Activated CD4-positive, alpha-beta T cell treated with anti-CD3 and anti-CD28 coated beads, Interleukin-2, amount 10 ng/mL, durations not matched to agents 7 days and 5 days (primary cell): ENCODE results near the gene TMA7. TPM values are rescaled to one million over a fixed set of nuclear protein-coding genes. Genes with fewer than 3 reads are reported as not detected.
A peak's percentile ranks its signal among the peaks of the same experiment; 100 is the strongest.
"Not testable (repeated sequence)": the region's sequence is repeated elsewhere in the genome, so short reads cannot be mapped to it uniquely, and the experiment has no call there.

ENCODE experiments used
- CTCF ChIA-PET: fragments of 350-600 bp; sonication (Branson Sonifier 250); formaldehyde crosslinking; loops from one replicate; lab custom pipeline; 2021; ENCODE audit warnings: antibody characterized with exemption; lab: Charles Lee
- POLR2A ChIA-PET: fragments of 350-600 bp; sonication (Branson Sonifier 250); formaldehyde crosslinking; loops from one replicate; lab custom pipeline; 2021; ENCODE audit warnings: antibody characterized with exemption; lab: Charles Lee
- DNase-seq: peaks from one replicate; pipeline ENCODE4 v3.0.0-alpha.2; 2020
- H3K27ac Mint-ChIP-seq: one replicate; pipeline ENCODE4 v1.8.0; 2021; ENCODE audit warnings: mild to moderate bottlenecking, moderate library complexity, mixed read lengths
- H3K27me3 Mint-ChIP-seq: one replicate; pipeline ENCODE4 v1.8.0; 2021; ENCODE audit warnings: mixed read lengths
- H3K36me3 Mint-ChIP-seq: one replicate; pipeline ENCODE4 v1.8.0; 2021; ENCODE audit warnings: low read depth, mixed read lengths
- H3K4me1 Mint-ChIP-seq: one replicate; pipeline ENCODE4 v1.8.0; 2021; ENCODE audit warnings: mixed read lengths
- H3K4me3 Mint-ChIP-seq: one replicate; pipeline ENCODE4 v1.8.0; 2021; ENCODE audit warnings: mild to moderate bottlenecking, moderate library complexity, mixed read lengths
- H3K9me3 Mint-ChIP-seq: one replicate; pipeline ENCODE4 v1.8.0; 2021; ENCODE audit warnings: mixed read lengths
- total RNA-seq, 2 experiments: library from RNA; stranded (reverse); gene quantifications; one replicate each; pipeline ENCODE4 v1.2.3, GENCODE V29; 2021

Gene TMA7
- total RNA-seq, 2 experiments from 2014 or later, result 285 to 290 TPM

GRCh38 chr3:48451270-48451669 lies 11.2 kb downstream of the TMA7 start:
- Mint-ChIP-seq H3K27ac (no peak overlapping the region), H3K4me1 (peaks cover 31% of the 10 kb centered on the region), H3K27me3 (no peaks in the 10 kb centered on the region), H3K36me3 (peaks cover 46% of the 10 kb centered on the region), H3K4me3 (no peak overlapping the region), H3K9me3 (no peaks in the 10 kb centered on the region)
- ChIA-PET POLR2A (no interaction called here), CTCF (interaction anchor here (0.5 to 1.9 kb wide), 4 partner anchors 10 to 247 kb away, joined by 3 to 6 read pairs (median 4); no protein-coding TSS in a partner anchor)
- no peak for DNase-seq

GRCh38 chr3:48456456-48456855 lies 16.4 kb downstream of the TMA7 start:
- Mint-ChIP-seq H3K27me3 (no peaks in the 10 kb centered on the region), H3K4me1 (peaks cover 14% of the 10 kb centered on the region), H3K9me3 (no peaks in the 10 kb centered on the region), H3K27ac (no peak overlapping the region), H3K4me3 (no peak overlapping the region), H3K36me3 (peaks cover 55% of the 10 kb centered on the region)
- ChIA-PET CTCF (interaction anchor here (0.7 to 2.2 kb wide), 4 partner anchors 10 to 21 kb away, joined by 4 to 13 read pairs (median 6); partner anchors contain the start of gene ATRIP), POLR2A (interaction anchor here (0.7 to 1.0 kb wide), 2 partner anchors 17 to 103 kb away, joined by 3 to 4 read pairs; partner anchors contain the start of genes CCDC51 and TMA7)
- DNase-seq, result no peak

- no peaks in the 10 kb centered on the region for H3K27me3 Mint-ChIP-seq
- CTCF ChIA-PET, result interaction anchor here (1.0 kb wide), 1 partner anchor 23 kb away, joined by 3 read pairs; no protein-coding TSS in a partner anchor
- peaks cover 36% of the 10 kb centered on the region for H3K36me3 Mint-ChIP-seq
- no peak overlapping the region for H3K27ac Mint-ChIP-seq
- H3K4me1 Mint-ChIP-seq, result peaks cover 15% of the 10 kb centered on the region
- H3K9me3 Mint-ChIP-seq, result no peaks in the 10 kb centered on the region
- no peak for DNase-seq
- H3K4me3 Mint-ChIP-seq, result no peak overlapping the region
- POLR2A ChIA-PET, result no interaction called here
These were observed 19.3 kb downstream of the TMA7 start for GRCh38 chr3:48459331-48459730.

GRCh38 chr3:48459773-48460516 lies 19.9 kb downstream of the TMA7 start:
- Mint-ChIP-seq H3K4me1 (peaks cover 15% of the 10 kb centered on the region), H3K9me3 (no peaks in the 10 kb centered on the region), H3K4me3 (no peak overlapping the region), H3K36me3 (peaks cover 32% of the 10 kb centered on the region), H3K27me3 (no peaks in the 10 kb centered on the region), H3K27ac (no peak overlapping the region)
- POLR2A ChIA-PET, result no interaction called here
- DNase-seq, result no peak
- CTCF ChIA-PET, result interaction anchor here (0.6 to 1.0 kb wide), 3 partner anchors 13 to 412 kb away, joined by 3 read pairs; partner anchors contain the start of gene ATRIP

- CTCF ChIA-PET, result interaction anchor here (0.6 kb wide), 1 partner anchor 411 kb away, joined by 3 read pairs; no protein-coding TSS in a partner anchor
- H3K36me3 Mint-ChIP-seq, result peaks cover 34% of the 10 kb centered on the region
- H3K27me3 Mint-ChIP-seq, result no peaks in the 10 kb centered on the region
- DNase-seq, result no peak
- H3K9me3 Mint-ChIP-seq, result no peaks in the 10 kb centered on the region
- no peak overlapping the region for H3K4me3 Mint-ChIP-seq
- POLR2A ChIA-PET, result no interaction called here
- peaks cover 20% of the 10 kb centered on the region for H3K4me1 Mint-ChIP-seq
- peak overlapping the region; percentile 43 for H3K27ac Mint-ChIP-seq
These were observed 20.5 kb downstream of the TMA7 start for GRCh38 chr3:48460517-48460902.

GRCh38 chr3:48461767-48462166 lies 21.7 kb downstream of the TMA7 start:
- ChIA-PET CTCF (interaction anchor here (1.3 to 2.9 kb wide), 4 partner anchors 12 to 95 kb away, joined by 3 to 17 read pairs (median 7); partner anchors contain the start of gene PFKFB4), POLR2A (interaction anchor here (0.7 kb wide), 1 partner anchor 13 kb away, joined by 3 read pairs; no protein-coding TSS in a partner anchor)
- Mint-ChIP-seq H3K4me1 (peaks cover 25% of the 10 kb centered on the region), H3K36me3 (peaks cover 43% of the 10 kb centered on the region)
- H3K9me3 Mint-ChIP-seq, H3K4me3 Mint-ChIP-seq, H3K27me3 Mint-ChIP-seq, DNase-seq, H3K27ac Mint-ChIP-seq: not testable (repeated sequence)

- Mint-ChIP-seq H3K4me1 (peaks cover 42% of the 10 kb centered on the region), H3K36me3 (peaks cover 55% of the 10 kb centered on the region), H3K27ac (no peak overlapping the region), H3K4me3 (no peak overlapping the region), H3K9me3 (no peaks in the 10 kb centered on the region), H3K27me3 (no peaks in the 10 kb centered on the region)
- POLR2A ChIA-PET, result no interaction called here
- CTCF ChIA-PET, result interaction anchor here (0.6 to 2.9 kb wide), 4 partner anchors 10 to 44 kb away, joined by 4 to 17 read pairs (median 5); partner anchors contain the start of gene ATRIP
- DNase-seq, result no peak
These were observed 23.6 kb downstream of the TMA7 start for GRCh38 chr3:48463703-48464102.

- Mint-ChIP-seq H3K27me3 (no peaks in the 10 kb centered on the region), H3K4me3 (no peak overlapping the region), H3K9me3 (no peaks in the 10 kb centered on the region), H3K4me1 (peaks cover 52% of the 10 kb centered on the region), H3K36me3 (peaks cover 61% of the 10 kb centered on the region), H3K27ac (peak overlapping the region; percentile 97)
- CTCF ChIA-PET, result interaction anchor here (0.7 to 1.6 kb wide), 3 partner anchors 9 to 19 kb away, joined by 3 to 5 read pairs (median 5); partner anchors contain the start of gene ATRIP
- DNase-seq, result no peak
- POLR2A ChIA-PET, result no interaction called here
These were observed 24.7 kb downstream of the TMA7 start for GRCh38 chr3:48464713-48465221.

- CTCF ChIA-PET, result interaction anchor here (0.7 kb wide), 1 partner anchor 8 kb away, joined by 3 read pairs; no protein-coding TSS in a partner anchor
- H3K27ac Mint-ChIP-seq, result peak overlapping the region; percentile 97
- POLR2A ChIA-PET, result no interaction called here
- H3K36me3 Mint-ChIP-seq, result peaks cover 62% of the 10 kb centered on the region
- H3K4me1 Mint-ChIP-seq, result peaks cover 54% of the 10 kb centered on the region
- H3K9me3 Mint-ChIP-seq, result no peaks in the 10 kb centered on the region
- no peak for DNase-seq
- H3K4me3 Mint-ChIP-seq, result peak overlapping the region; percentile 87
- H3K27me3 Mint-ChIP-seq, result no peaks in the 10 kb centered on the region
These were observed 25.1 kb downstream of the TMA7 start for GRCh38 chr3:48465237-48465530.

GRCh38 chr3:48465531-48466378 lies 25.7 kb downstream of the TMA7 start:
- Mint-ChIP-seq H3K27me3 (no peaks in the 10 kb centered on the region), H3K36me3 (peaks cover 58% of the 10 kb centered on the region), H3K27ac (peak overlapping the region; percentile 97), H3K4me1 (peaks cover 53% of the 10 kb centered on the region), H3K9me3 (no peaks in the 10 kb centered on the region), H3K4me3 (peak overlapping the region; percentile 87)
- peak; percentile 85 for DNase-seq
- ChIA-PET CTCF (interaction anchor here (0.7 to 1.8 kb wide), 4 partner anchors 8 to 65 kb away, joined by 3 to 9 read pairs (median 4); partner anchors contain the start of genes CCDC51 and TMA7), POLR2A (no interaction called here)

- peaks cover 49% of the 10 kb centered on the region for H3K4me1 Mint-ChIP-seq
- ChIA-PET CTCF (interaction anchor here (0.7 to 1.8 kb wide), 7 partner anchors 13 to 83 kb away, joined by 3 to 9 read pairs (median 3); partner anchors contain the start of genes ATRIP, CCDC51 and TMA7), POLR2A (interaction anchor here (0.9 kb wide), 1 partner anchor 13 kb away, joined by 3 read pairs; no protein-coding TSS in a partner anchor)
- H3K4me3 Mint-ChIP-seq, result peak overlapping the region; percentile 87
- peaks cover 51% of the 10 kb centered on the region for H3K36me3 Mint-ChIP-seq
- no peaks in the 10 kb centered on the region for H3K27me3 Mint-ChIP-seq
- peak overlapping the region; percentile 97 for H3K27ac Mint-ChIP-seq
- DNase-seq, result peak; percentile 42
- H3K9me3 Mint-ChIP-seq, result no peaks in the 10 kb centered on the region
These were observed 26.5 kb downstream of the TMA7 start for GRCh38 chr3:48466386-48467109.
